Right ventricle myocardium superior (tissue), 1 donor: ENCODE measurements around the gene RAB40C. TPM values are rescaled to one million over a fixed set of nuclear protein-coding genes. Genes with fewer than 3 reads are reported as not detected.

ENCODE experiments used
- ATAC-seq: fragments of 200-7000 bp; cut with Tn5 transposase; one replicate; pipeline ENCODE4 v1.9.1; 2020; ENCODE audit warnings: mild to moderate bottlenecking; ENCODE audit not compliant: poor library complexity
- DNase-seq: peaks from one replicate; pipeline ENCODE4 v3.0.0-alpha.2; 2020
- intact Hi-C: fragments of 100-400 bp; cut with DNase I; formaldehyde crosslinking; loops from one replicate; pipeline ENCODE4 v1.11.2; 2022
- total RNA-seq: library from RNA; stranded (reverse); fragmentation: NEBNext Ultra II Directional; extraction: Animal tissue kit (Norgen Biotek cat#: 25700); gene quantifications from one replicate; pipeline ENCODE4 v1.2.1, GENCODE V29; 2021
- donor health status: DM: no; HTN: yes; CAD: no; lungs with severe emphysema.

The RAB40C gene
- total RNA-seq, 1 donor from 2014 or later, result 11.0 TPM

DNA sequence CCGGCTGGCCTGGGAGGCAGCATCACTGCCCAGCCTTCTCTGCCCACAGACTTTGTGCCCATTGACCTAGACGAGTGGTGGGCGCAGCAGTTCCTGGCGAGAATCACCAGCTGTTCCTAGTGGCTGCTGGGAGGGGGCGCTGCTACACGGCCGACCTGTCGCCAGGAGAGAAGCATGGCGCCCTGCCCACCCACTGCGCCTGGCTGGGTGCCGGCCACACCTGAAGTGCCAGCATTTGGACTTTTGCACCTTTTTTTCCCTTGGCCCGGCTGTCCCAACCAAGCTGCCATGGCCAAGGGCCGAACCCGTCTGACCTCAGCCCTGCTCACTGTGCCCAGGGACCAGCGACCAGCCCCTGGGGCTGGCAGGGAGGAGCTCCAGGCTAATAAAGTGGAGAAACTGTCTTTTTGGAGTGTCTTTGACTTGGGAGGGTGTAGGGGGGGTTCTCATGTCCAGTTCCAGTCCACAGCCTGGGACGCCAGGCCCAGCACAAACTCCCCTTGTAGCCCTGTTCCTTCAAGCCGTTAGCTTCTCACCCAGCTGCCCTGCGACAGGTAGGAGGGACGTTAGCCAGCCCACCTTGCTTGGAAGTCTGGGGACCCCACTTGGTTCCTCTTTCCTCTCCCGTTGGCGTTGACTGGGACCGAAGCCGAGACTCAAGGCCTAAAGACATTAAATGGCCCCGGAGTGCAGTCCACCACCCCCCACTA, 58.4 kb downstream of the RAB40C start:
- DNase-seq, result no peak
- ATAC-seq, result peak; percentile 2
- intact Hi-C loops, result no loop called here

DNA sequence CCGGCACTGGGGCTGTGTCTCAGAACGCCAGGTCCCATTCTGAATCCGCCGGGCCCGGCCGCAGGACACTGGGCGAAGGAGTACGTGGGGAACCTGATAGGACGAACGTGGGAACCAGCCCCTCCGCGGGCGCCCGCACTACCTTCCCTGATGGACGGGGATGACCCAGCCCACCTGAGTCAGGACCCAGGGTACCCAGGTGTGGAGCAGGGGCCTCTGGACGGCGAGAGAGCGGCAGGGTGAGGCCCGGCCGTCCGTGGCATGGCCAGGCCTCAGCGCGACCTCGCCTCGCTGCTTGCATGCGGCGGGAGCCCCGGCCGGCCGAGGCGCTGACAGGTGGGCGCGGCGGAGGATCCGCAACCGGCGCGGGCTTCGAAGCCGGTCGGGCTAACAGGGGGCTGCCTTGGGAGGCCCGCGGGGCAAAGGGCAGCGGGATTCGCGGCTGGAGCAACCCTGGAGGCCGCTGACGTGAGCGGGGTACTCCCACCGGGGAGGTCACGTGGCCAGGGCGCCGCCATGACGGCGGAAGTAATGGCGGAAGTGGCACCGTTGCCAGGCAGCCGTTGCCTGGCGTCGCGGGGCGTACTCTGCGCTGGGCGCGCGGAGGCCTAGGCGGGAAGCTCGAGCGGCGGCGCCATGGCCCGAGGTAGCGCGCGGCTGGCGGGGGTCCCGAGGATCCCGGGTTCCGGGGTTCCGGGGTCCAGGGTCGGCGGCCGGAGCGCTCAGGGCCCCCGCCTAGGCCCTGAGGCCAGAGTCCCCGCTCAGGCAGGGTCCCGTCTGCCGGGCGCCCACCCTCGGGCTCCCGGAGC, 59.1 kb downstream of the RAB40C start, which contains the start of gene WDR90:
Gene WDR90, plus strand, starts transcription at position 585 of the 809 bp plus-strand sequence. Its CDS starts 52 bp downstream, at position 637.
- DNase-seq (peak; percentile 97), ATAC-seq (peak; percentile 87)
- intact Hi-C loops, result no loop called here

DNA sequence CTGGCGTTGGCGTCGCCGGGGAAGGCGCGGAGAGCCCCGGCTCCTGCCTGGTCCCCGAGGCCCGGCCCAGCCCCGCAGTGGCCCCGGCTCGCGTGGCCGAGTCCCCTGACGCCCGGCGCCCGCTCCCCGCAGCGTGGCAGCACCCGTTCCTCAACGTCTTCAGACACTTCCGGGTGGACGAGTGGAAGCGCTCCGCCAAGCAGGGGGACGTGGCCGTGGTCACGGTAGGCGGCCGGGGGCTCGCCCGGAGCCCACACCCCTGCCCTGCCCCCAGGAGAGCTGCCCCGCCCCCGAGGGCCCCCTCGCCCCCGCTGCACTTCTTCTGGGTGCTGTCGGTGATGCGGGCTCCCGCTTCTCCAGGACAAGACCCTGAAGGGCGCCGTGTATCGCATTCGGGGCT, 59.8 kb downstream of the RAB40C start:
- no peak for ATAC-seq
- intact Hi-C loops, result no loop called here
- DNase-seq, result no peak

DNA sequence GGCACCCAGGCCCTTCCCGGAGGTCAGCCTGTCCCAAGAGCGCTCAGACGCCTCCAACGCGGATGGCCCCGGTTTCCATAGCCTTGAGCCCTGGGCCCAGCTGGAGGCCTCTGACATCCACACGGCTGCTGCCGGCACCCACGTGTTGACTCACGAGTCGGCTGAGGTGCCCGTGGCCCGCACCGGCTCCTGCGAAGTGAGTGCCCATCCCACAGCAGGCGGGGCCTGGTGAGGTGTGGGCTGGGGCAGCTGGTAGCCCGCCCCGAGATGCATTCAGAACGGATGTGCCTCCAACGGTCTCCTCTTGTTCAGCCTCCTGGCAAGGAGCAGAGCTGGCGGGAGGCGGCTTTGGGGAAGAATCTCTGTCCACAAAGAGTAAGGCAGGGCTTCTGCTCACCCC, 62.0 kb downstream of the RAB40C start:
- DNase-seq, result no peak
- no peak for ATAC-seq

DNA sequence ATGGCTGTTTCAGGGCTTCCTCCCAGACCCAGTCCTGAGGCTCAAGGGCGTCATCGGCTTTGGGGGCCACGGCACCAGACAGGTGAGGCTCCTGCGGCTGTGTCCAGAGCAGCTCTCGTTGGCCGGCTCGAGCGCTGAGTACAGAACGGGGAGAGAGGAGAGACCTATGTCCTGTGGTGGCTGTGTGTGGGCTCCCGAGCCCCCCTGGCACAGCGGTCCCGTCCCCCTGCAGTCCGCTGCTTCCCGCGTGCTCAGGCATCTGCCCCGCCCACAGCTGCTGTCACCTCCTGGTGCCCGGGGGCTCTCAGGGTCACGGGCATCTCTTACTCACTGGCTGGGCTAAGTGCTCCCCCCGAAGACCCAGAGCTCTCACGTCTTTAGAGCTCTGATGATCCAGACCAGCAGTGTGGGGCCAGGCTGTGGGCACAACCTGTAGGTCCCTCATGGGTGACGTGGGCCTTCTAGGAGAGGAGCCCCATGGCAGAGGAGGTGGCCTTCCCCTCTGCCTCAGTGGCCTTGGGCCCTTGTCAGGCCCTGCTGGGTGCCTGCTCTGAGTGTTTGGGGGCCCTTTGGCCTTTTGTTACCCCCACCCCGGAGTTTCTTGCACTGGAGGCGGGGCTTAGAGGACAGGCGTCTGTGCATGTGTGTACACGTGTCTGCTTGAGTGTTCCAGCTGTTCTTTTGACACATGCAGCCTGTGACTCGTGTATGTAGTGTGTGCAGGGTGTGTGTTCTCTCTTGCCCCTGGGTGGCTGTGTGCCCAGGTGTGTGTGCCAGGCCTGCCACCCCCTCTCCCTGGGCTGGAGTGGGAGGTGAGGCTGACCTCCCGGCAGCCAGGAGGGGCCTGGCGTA, 62.8 kb downstream of the RAB40C start:
- DNase-seq (no peak), ATAC-seq (no peak)
- intact Hi-C loops, result no loop called here

More for the DNA sequence above, 62.0 kb downstream of the RAB40C start:
- intact Hi-C loops, result no loop called here

DNA sequence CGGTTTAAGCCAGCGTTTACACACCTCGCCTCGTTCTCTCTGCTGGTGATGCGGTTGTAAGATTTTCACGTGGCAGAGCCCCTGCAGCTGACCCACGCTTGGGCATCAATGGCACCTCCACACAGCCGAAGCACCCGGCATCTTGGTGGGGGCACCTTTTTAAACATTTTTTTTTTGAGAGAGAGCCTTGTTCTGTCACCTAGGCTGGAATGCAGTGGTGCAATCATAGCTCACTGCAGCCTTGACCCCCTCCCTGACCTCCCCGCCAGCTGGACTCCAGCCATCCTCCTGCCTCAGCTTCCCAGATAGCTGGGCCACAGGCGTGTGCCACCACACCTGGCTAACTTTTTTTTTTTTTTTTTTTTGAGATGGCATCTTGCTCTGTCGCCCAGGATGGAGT, 64.2 kb downstream of the RAB40C start:
- ATAC-seq (no peak), DNase-seq (no peak)
- intact Hi-C loops, result no loop called here

DNA sequence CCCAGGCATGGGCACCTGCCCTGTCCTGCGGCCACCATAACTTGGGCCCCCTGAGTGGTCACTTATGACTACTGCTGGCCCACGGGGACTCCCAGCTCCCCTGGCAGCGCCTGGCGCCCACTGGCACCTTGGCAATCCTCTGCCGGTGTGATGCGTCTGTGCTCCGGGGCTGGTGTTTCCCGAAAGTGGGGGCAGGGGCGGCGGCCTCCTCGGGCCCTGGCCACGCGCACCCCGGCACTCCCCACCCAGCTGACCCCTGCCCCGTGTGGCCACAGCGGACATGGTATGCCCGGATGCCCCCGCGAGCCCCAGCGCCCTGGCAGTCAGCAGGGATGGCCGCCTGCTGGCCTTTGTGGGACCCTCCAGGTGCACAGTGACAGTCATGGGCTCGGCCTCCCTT, 67.6 kb downstream of the RAB40C start:
- intact Hi-C loops, result no loop called here
- DNase-seq (no peak), ATAC-seq (no peak)

DNA sequence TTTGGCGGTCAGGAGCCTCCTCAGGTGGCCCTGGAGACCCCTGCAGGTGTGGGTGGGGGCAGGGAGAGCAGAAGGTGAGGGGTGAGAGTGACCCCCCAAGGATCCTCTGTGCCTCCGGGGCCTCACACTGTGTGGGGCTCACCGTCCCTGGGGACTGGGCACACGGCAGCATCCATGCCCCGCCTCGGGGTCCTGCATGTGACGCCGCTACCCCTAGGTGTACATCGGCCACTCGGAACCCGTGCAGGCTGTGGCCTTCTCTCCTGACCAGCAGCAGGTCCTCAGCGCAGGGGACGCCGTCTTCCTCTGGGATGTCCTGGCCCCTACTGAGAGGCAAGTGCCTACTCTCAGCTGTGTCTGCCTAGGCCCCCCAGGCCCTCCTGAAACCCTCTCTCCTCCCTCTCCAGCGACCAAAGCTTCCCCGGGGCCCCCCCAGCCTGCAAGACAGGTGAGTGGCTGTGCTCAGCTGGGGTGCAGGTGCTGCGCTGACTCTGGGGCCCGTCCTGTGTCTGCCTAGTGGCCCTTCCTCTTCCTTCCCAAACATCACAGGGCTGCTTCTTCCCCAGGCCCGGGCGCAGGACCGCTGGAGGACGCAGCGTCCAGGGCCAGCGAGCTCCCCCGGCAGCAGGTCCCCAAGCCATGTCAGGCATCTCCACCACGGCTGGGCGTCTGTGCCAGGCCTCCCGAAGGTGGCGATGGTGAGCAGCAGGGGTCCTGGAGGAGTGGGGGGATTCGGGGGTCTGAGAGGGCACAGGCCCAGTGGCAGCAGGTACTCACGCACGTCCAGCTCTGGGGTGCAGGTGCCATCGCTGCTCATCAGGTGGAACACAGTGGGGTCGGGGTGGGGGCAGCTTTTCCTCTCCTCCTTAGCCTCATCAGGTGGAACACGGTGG, 69.1 kb downstream of the RAB40C start:
- ATAC-seq (no peak), DNase-seq (no peak)
- intact Hi-C loops, result no loop called here

DNA sequence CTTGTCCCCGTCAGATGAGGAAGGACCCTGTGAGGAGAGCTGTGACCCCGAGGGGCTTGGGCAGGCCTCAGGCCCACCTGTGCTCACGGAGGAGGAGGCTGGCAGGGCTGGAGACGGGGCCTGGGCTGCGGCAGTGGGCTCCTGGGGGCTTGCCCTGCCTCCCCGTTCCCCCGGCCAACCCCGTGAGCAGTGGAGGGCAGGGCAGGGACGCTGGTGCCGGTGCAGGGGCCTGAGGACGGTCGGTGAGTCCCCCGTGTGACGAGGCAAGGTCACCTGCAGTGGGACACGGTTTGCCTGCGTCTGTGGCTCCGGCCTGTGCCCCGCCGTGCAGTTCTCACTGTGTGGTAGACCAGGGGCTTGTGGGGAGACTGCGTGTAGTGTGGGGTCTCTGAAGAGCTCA, 69.8 kb downstream of the RAB40C start:
- ATAC-seq (no peak), DNase-seq (no peak)
- intact Hi-C loops, result no loop called here

DNA sequence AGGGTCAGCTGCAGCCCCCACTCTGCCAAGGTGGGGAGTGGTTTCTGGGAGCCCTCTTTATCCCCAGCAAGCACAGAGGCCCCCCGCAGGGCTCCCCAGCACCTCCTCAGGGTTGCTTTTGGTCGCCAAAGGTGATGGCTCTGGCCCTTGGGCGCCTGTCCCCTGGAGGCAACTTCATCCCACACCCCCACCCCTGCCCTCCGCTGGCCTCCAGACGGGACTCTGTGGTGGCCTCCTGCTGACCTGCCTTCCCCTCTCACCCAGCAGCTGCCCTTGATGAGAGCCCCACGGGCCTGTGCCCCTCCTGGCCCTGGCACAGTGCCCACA, 70.2 kb downstream of the RAB40C start:
- ATAC-seq (no peak), DNase-seq (no peak)
- intact Hi-C loops, result no loop called here

DNA sequence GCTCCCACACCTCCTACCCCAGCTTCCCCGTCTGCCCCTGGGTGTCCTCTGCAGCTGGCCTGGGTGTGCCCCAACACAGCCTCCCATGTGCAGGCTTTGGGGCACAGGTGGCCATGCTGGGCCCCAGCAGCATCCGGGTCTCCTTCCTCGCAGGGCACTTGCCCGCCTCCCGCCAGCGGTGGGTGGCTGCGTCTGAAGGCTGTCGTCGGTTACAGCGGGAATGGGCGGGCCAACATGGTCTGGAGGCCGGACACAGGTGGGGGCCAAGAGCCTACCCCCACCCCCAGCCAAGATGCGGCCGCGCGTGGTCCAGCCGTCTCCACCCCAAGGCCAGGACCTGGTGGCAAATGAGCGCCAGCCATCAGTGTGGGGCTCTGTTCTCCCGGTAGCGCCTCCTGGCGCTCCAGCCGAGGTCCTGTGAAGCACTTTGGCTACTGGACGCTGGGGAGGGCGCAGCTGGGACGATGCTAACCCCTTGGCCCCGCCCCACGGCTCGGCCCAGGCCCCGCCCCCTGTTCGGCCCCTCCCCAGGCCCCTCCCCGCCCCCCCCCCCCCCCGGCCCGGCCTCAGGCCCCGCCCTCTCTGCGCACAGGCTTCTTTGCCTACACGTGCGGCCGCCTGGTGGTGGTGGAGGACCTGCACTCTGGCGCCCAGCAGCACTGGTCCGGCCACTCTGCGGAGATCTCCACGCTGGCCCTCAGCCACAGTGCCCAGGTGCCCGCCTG, 70.8 kb downstream of the RAB40C start:
- intact Hi-C loops, result no loop called here
- ATAC-seq, result peak; percentile 90
- DNase-seq, result peak; percentile 94

DNA sequence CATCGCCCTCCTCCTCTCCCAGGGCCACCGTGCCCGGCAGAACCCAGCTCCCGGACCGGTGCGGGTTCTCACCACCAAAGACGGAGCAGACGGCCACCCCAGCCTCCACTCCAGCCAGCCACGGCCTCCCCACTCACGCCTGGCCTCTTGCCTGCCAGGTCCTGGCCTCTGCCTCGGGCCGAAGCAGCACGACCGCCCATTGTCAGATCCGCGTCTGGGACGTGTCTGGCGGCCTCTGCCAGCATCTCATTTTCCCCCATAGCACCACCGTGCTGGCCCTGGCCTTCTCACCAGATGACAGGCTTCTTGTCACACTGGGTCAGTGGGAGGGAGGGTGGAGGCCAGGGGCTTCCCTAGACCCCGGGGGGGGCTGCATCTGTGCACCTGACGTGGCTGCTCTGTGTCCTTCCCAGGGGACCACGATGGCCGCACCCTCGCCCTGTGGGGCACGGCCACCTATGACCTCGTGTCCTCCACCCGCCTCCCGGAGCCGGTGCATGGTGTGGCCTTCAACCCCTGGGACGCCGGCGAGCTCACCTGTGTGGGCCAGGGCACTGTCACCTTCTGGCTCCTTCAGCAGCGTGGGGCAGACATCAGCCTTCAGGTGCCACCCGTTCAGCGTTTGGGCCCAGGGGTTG, 71.4 kb downstream of the RAB40C start:
- ATAC-seq (peak; percentile 1), DNase-seq (no peak)
- intact Hi-C loops, result no loop called here

DNA sequence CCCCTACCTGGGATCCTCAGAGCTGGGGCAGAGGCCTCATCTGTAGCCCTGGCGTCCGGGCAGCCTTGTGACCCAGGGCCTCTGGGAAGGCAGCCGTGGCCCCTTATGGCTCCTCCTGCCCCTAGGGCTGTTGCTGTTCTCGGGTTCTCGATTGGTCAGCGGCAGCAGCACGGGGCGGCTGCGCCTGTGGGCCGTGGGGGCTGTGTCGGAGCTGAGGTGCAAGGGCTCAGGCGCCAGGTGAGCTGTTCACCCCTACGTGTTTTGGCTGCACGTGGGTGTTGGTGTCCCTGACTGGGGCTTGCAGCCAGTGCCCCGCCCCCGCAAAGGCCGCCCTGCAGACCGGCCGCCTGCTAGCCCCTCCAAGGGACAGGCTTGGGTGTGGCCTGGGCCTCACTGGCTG, 72.2 kb downstream of the RAB40C start:
- intact Hi-C loops, result no loop called here
- DNase-seq (no peak), ATAC-seq (no peak)

DNA sequence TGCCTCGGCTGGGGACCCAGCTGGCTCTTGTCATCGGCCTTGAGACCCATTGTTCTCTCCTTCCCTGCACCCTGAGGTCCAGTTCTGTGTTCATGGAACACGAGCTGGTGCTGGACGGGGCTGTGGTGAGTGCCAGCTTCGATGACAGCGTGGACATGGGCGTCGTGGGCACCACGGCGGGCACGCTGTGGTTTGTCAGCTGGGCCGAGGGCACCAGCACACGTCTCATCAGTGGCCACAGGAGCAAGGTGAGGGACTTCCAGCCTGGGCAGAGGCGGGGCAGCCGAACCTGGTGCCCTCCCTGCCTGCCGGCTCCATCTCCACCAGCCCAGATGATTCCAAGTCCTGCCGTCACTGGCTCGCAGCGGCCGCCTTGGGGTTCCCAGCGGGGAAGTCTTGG, 72.7 kb downstream of the RAB40C start:
- ATAC-seq (no peak), DNase-seq (no peak)
- intact Hi-C loops, result no loop called here

DNA sequence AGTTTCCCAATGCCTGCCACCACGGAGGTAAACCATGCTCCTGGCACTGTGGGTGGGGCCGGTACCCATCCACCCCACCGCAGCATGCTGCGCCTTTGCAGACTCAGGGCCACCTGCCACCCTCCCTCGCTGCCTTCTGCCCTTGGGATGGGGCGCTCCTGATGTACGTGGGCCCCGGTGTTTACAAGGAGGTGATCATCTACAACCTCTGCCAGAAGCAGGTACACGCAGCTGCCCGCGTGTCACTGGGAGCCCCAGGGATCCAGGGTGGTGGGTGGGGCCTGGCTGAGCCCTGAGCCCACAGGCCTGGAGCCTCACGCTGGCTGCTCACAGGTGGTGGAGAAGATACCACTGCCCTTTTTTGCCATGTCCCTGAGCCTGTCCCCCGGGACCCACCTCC, 76.7 kb downstream of the RAB40C start:
- DNase-seq, result no peak
- intact Hi-C loops, result no loop called here
- no peak for ATAC-seq

DNA sequence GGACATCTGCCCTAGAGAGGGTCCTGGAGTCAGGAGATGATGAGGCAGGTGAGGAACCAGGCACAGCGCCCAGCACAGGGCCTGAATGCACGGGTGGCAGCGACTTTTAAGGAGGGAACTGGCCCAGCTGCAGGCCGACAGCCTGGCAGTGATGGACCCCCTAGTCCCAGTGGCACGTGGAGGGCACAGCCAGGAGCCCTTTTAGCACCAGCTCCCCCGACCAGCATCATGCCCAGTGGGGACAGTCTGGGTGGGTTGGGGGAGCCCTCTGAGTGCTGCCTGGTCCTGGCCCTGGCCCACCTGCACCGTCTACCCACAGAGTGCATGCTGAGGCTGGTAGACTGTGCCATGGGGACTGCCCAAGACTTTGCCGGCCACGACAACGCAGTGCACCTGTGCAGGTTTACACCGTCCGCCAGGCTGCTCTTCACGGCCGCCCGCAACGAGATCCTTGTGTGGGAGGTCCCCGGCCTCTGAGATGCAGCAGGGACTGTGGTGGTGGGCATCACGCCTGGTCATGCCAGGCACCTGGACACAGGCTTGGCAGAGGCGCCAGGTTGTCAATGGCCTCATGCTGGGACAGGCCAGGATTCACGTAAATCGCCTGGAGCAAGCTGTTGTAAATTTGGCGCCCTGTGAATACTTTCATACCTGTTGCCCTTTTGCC, 77.4 kb downstream of the RAB40C start:
- DNase-seq, result no peak
- intact Hi-C loops, result no loop called here
- no peak for ATAC-seq
